GM12892 (cell line): ENCODE measurements around the gene EHD2.

Experiments used
- POLR2A ChIP-seq: IDR thresholded peaks from 2 replicates; pipeline ENCODE4 v1.6.1; 2011; ENCODE audit warnings: low read depth, low read length, control low read depth
- POLR2AphosphoS5 ChIP-seq: IDR thresholded peaks from 2 replicates; pipeline ENCODE4 v1.6.1; 2011; ENCODE audit warnings: low read depth, low read length, control low read depth
- TAF1 ChIP-seq: IDR thresholded peaks from 2 replicates; pipeline ENCODE4 v1.6.1; 2011; ENCODE audit warnings: low read depth, mild to moderate bottlenecking, control low read depth, low read length, borderline replicate concordance

DNA sequence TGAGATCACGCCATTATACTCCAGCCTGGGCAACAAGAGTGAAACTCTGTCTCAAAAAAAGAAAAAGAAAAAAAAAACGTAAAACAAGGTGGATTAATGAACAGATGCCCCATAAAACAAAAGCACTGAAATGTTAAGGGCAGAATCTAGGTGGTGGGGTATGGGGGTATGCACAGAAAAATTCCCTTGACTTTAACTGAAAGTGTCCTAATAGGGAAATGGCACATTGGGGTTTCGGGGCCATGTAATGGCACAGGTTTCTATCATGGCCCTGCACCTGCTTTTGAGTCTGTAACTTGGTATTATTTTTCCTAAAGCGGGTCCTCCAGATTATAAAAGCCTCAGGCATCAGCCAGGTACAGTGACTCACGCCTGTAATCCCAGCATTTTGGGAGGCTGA is 48.3 kb downstream of the EHD2 start:
- no peak for TF ChIP-seq POLR2A
- no peak for TF ChIP-seq POLR2AphosphoS5
- TF ChIP-seq TAF1: no peak
